IMR-90 (cell line): ENCODE results near the gene SERPINA4. TPM values are rescaled to one million over a fixed set of nuclear protein-coding genes. Genes with fewer than 3 reads are reported as not detected.

Source experiments
- ATAC-seq: fragments of 200-7000 bp; cut with Tn5 transposase; 2 replicates; pipeline ENCODE4 v1.9.1; 2020; ENCODE audit warnings: low read depth, mild to moderate bottlenecking, moderate library complexity
- BruUV-seq: library from RNA; stranded (reverse); fragments of 400-500 nt; replicated peaks from 2 replicates; lab custom pipeline; 2021; lab: Mats Ljungman, UMichigan
- CTCF ChIA-PET: fragments of 300-600 bp; formaldehyde crosslinking; extraction: SDS; loops from one replicate; lab custom pipeline; 2021; ENCODE audit warnings: antibody characterized with exemption; lab: Yijun Ruan, JAX
- POLR2A ChIA-PET: fragments of 300-600 bp; sonication (Branson Sonifier 250); formaldehyde crosslinking; loops from one replicate; lab custom pipeline; 2022; ENCODE audit warnings: antibody characterized with exemption; ENCODE audit not compliant: unreplicated experiment; lab: Charles Lee
- DNase-seq: peaks from one replicate; pipeline ENCODE4 v3.0.0; 2013
- H2AFZ ChIP-seq: replicated peaks from 2 replicates; pipeline ENCODE3; 2013; ENCODE audit warnings: low read length, mild to moderate bottlenecking; ENCODE audit not compliant: poor library complexity
- H2AK5ac ChIP-seq: 2 replicates; pipeline ENCODE4 v1.6.1; 2013; ENCODE audit warnings: low read depth, low read length, inconsistent platforms
- H2AK9ac ChIP-seq: replicated peaks from 2 replicates; pipeline ENCODE3; 2013; ENCODE audit warnings: mild to moderate bottlenecking, low read depth, low read length, moderate library complexity; ENCODE audit not compliant: poor library complexity
- H2BK120ac ChIP-seq: 2 replicates; pipeline ENCODE4 v1.6.1; 2013; ENCODE audit warnings: low read depth, low read length, inconsistent platforms
- H2BK15ac ChIP-seq: 3 replicates; pipeline ENCODE4 v1.6.1; 2013; ENCODE audit warnings: low read depth, low read length, inconsistent platforms
- H2BK20ac ChIP-seq: 2 replicates; pipeline ENCODE4 v1.6.1; 2013; ENCODE audit warnings: low read depth, mild to moderate bottlenecking, inconsistent platforms, low read length, moderate library complexity
- H2BK5ac ChIP-seq: 2 replicates; pipeline ENCODE4 v1.6.1; 2013; ENCODE audit warnings: mild to moderate bottlenecking, low read depth, low read length, inconsistent platforms; ENCODE audit not compliant: poor library complexity, severe bottlenecking
- H3K14ac ChIP-seq: replicated peaks from 2 replicates; pipeline ENCODE4 v1.6.1; 2013; ENCODE audit warnings: low read depth, low read length, inconsistent platforms
- H3K18ac ChIP-seq: 2 replicates; pipeline ENCODE4 v1.6.1; 2013; ENCODE audit warnings: low read depth, low read length, control low read depth
- H3K23ac ChIP-seq: 2 replicates; pipeline ENCODE4 v1.6.1; 2013; ENCODE audit warnings: low read depth, low read length, inconsistent platforms
- H3K27ac ChIP-seq: 2 replicates; pipeline ENCODE4 v1.5.1; 2013; ENCODE audit warnings: mild to moderate bottlenecking, control low read depth, low read length; ENCODE audit not compliant: insufficient read depth
- H3K27me3 ChIP-seq: 2 replicates; pipeline ENCODE4 v1.6.1; 2013; ENCODE audit warnings: low read length; ENCODE audit not compliant: control insufficient read depth, insufficient read depth
- H3K36me3 ChIP-seq: 2 replicates; pipeline ENCODE4 v1.6.1; 2013; ENCODE audit warnings: low read length, mixed read lengths; ENCODE audit not compliant: control insufficient read depth, insufficient read depth
- H3K4ac ChIP-seq: 2 replicates; pipeline ENCODE4 v1.6.1; 2013; ENCODE audit warnings: low read depth, low read length, inconsistent platforms
- H3K4me1 ChIP-seq: 2 replicates; pipeline ENCODE4 v1.6.1; 2013; ENCODE audit warnings: low read length, mixed read lengths; ENCODE audit not compliant: control insufficient read depth, insufficient read depth
- H3K4me2 ChIP-seq: 2 replicates; pipeline ENCODE4 v1.6.1; 2013; ENCODE audit warnings: low read depth, mild to moderate bottlenecking, control low read depth, low read length, moderate library complexity
- H3K4me3 ChIP-seq: 2 replicates; pipeline ENCODE4 v1.5.1; 2013; ENCODE audit warnings: low read depth, mild to moderate bottlenecking, control low read depth, low read length, moderate library complexity; ENCODE audit not compliant: insufficient read depth
- H3K56ac ChIP-seq: 2 replicates; pipeline ENCODE4 v1.6.1; 2013; ENCODE audit warnings: low read length, inconsistent platforms; ENCODE audit not compliant: insufficient read depth; ENCODE audit errors: extremely low read depth
- H3K79me1 ChIP-seq, 2 experiments: 2 replicates each; pipeline ENCODE4 v1.6.1; 2013; ENCODE audit warnings: low read length in 2 of 2, inconsistent platforms in 1 of 2, low read depth in 1 of 2
- H3K9ac ChIP-seq: 2 replicates; pipeline ENCODE4 v1.6.1; 2013; ENCODE audit warnings: low read depth, low read length, control low read depth
- H3K9me1 ChIP-seq: 2 replicates; pipeline ENCODE4 v1.6.1; 2013; ENCODE audit warnings: low read length, inconsistent platforms; ENCODE audit not compliant: insufficient read depth
- H3K9me3 ChIP-seq: 2 replicates; pipeline ENCODE4 v1.6.1; 2013; ENCODE audit warnings: low read length; ENCODE audit not compliant: control insufficient read depth, insufficient read depth
- H4K20me1 ChIP-seq: 2 replicates; pipeline ENCODE4 v1.6.1; 2013; ENCODE audit warnings: low read length, inconsistent platforms; ENCODE audit not compliant: insufficient read depth
- H4K5ac ChIP-seq: 2 replicates; pipeline ENCODE4 v1.6.1; 2013; ENCODE audit warnings: mild to moderate bottlenecking, low read depth, low read length, control low read depth
- H4K8ac ChIP-seq, 2 experiments: 2 replicates each; pipeline ENCODE4 v1.6.1; 2013; ENCODE audit warnings: low read depth in 2 of 2, low read length in 2 of 2, control low read depth in 1 of 2, inconsistent platforms in 1 of 2
- H4K91ac ChIP-seq: 2 replicates; pipeline ENCODE4 v1.6.1; 2013; ENCODE audit warnings: low read depth, low read length, inconsistent platforms; ENCODE audit not compliant: insufficient read depth
- BHLHE40 ChIP-seq: fragments of 150-350 bp; IDR thresholded peaks from 2 replicates; pipeline ENCODE4 v1.6.1; 2016; ENCODE audit warnings: mild to moderate bottlenecking, low read depth, low read length
- CEBPB ChIP-seq: IDR thresholded peaks from 2 replicates; pipeline ENCODE4 v1.6.1; 2012; ENCODE audit warnings: low read depth, low read length, improper control_type of control experiment
- CHD1 ChIP-seq: IDR thresholded peaks from 2 replicates; pipeline ENCODE4 v1.6.1; 2012; ENCODE audit warnings: low read depth, low read length, improper control_type of control experiment
- CTCF ChIP-seq: conservative IDR thresholded peaks from 2 replicates; pipeline ENCODE4 v1.5.1; 2012; ENCODE audit warnings: mild to moderate bottlenecking, low read depth, low read length, improper control_type of control experiment
- FOS ChIP-seq: fragments of 150-350 bp; IDR thresholded peaks from 2 replicates; pipeline ENCODE4 v1.6.1; 2016; ENCODE audit warnings: low read depth, low read length
- MAFK ChIP-seq: IDR thresholded peaks from 2 replicates; pipeline ENCODE4 v1.6.1; 2012; ENCODE audit warnings: low read depth, low read length, improper control_type of control experiment
- MAZ ChIP-seq: IDR thresholded peaks from 2 replicates; pipeline ENCODE4 v1.6.1; 2012; ENCODE audit warnings: low read depth, mild to moderate bottlenecking, low read length, improper control_type of control experiment, moderate library complexity, borderline replicate concordance
- NFE2L2 ChIP-seq: fragments of 150-350 bp; IDR thresholded peaks from 2 replicates; pipeline ENCODE4 v1.6.1; 2016; ENCODE audit warnings: low read depth, mild to moderate bottlenecking, low read length
- POLR2A ChIP-seq: IDR thresholded peaks from 2 replicates; pipeline ENCODE4 v1.6.1; 2012; ENCODE audit warnings: mild to moderate bottlenecking, low read depth, low read length
- RCOR1 ChIP-seq: IDR thresholded peaks from 2 replicates; pipeline ENCODE4 v1.6.1; 2012; ENCODE audit warnings: mild to moderate bottlenecking, low read length, improper control_type of control experiment; ENCODE audit not compliant: insufficient replicate concordance
- RFX5 ChIP-seq: IDR thresholded peaks from 2 replicates; pipeline ENCODE4 v1.8.0; 2012; ENCODE audit warnings: low read depth, mild to moderate bottlenecking, low read length, moderate library complexity
- SMC3 ChIP-seq: fragments of 150-350 bp; IDR thresholded peaks from 2 replicates; pipeline ENCODE4 v1.6.1; 2016; ENCODE audit warnings: low read depth, mild to moderate bottlenecking, antibody characterized with exemption, low read length, moderate library complexity
- WGBS, 2 experiments: methylation state at CpG; one replicate each; pipeline versions ENCODE4 v1.1.5 to v1.1.7; 2013; ENCODE audit warnings: missing lambda C conversion rate in 2 of 2; ENCODE audit not compliant: insufficient read length in 1 of 2; ENCODE audit errors: extremely low coverage in 2 of 2; 5-methylcytosine and 5-hydroxymethylcytosine counted together
- dilution Hi-C: fragments of 300-500 bp; cut with HindIII; formaldehyde crosslinking; loops from one replicate; pipeline ENCODE4 v1.14.3; 2018; ENCODE audit warnings: low sequenced_read_pairs; ENCODE audit not compliant: unreplicated experiment
- in situ Hi-C: fragments of 300-500 bp; cut with MboI; formaldehyde crosslinking; loops from 3 replicates; pipeline ENCODE4 v1.14.3; 2019; ENCODE audit warnings: low sequenced_read_pairs, inconsistent platforms, mixed read lengths
- intact Hi-C: fragments of 100-400 bp; cut with micrococcal nuclease; formaldehyde crosslinking; loops from 2 replicates; pipeline ENCODE4 v1.10.0; 2022
- polyA plus RNA-seq, 3 experiments: library from polyadenylated mRNA; depleted of rRNA; stranded (reverse); fragments of >200 nt; gene quantifications; 2 replicates each; pipeline ENCODE4 v1.2.3, GENCODE V29; 2012; ENCODE audit warnings: low replicate concordance in 1 of 3
- total RNA-seq: library from RNA; depleted of rRNA; stranded (reverse); fragments of >200 nt; gene quantifications from 2 replicates; pipeline ENCODE4 v1.2.3, GENCODE V29; 2012
- TF ChIP-seq, protein P1 (sequence below): fragments of 150-350 bp; IDR thresholded peaks from 2 replicates; pipeline ENCODE4 v1.6.1; 2016; ENCODE audit warnings: low read depth, mild to moderate bottlenecking, low read length, moderate library complexity, borderline replicate concordance
- TF ChIP-seq, protein P2 (sequence below): fragments of 150-350 bp; IDR thresholded peaks from 2 replicates; pipeline ENCODE4 v1.6.1; 2017; ENCODE audit warnings: mild to moderate bottlenecking, antibody characterized with exemption, low read length, low read depth

Gene SERPINA4
- total and polyA plus RNA-seq, 2 of the 4 experiments (the other 2 are of a cell fraction) = not detected

DNA sequence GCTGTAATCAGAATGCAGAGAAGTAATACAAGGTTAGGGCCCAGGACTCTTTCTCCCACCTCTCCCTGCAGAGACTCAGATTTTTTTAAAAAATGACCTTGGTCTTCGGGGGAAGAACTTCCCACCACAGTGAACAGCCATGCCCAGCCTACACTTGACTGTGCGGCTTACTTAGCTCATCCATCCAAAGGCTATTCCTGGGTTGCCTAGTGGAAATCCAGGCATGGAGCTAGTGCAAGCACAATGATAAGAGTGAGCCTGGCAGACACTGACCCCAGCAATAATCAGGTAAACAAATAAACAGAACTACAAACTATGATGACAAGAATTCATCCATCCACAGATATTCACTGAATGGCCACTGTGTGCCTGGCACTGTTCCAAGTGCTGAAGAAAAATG lies 34.7 kb downstream of the SERPINA4 start:
- no peaks in the 10 kb centered on the region for H3K9me3 ChIP-seq
- H3K23ac ChIP-seq = no peak overlapping the region
- no peak overlapping the region for H2BK120ac ChIP-seq
- H3K18ac ChIP-seq = no peak overlapping the region
- H3K27ac ChIP-seq = no peak overlapping the region
- H3K27me3 ChIP-seq = peaks cover 2% of the 10 kb centered on the region
- no peak overlapping the region for H3K9ac ChIP-seq
- dilution Hi-C loops (no loop called here), intact Hi-C loops (no loop called here), in situ Hi-C loops (no loop called here)
- no peak overlapping the region for H2BK15ac ChIP-seq
- H2AK9ac ChIP-seq = no peak overlapping the region
- ChIA-PET CTCF (no interaction called here), POLR2A (no interaction called here)
- BruUV-seq = no TSS peak
- H3K9me1 ChIP-seq = peaks cover 7% of the 10 kb centered on the region; the same call in 1 of the 2 replicates
- H3K36me3 ChIP-seq = no peaks in the 10 kb centered on the region
- H4K8ac ChIP-seq = no peak overlapping the region
- no peak overlapping the region for H2AK5ac ChIP-seq
- ATAC-seq (no peak), DNase-seq (no peak)
- H4K91ac ChIP-seq = no peak overlapping the region
- H2BK20ac ChIP-seq = no peak overlapping the region
- no peak overlapping the region for H3K56ac ChIP-seq
- no peak overlapping the region for H2AFZ ChIP-seq
- 17% methylated on average over 1 of the region's 2 CpGs; no CpG with 5 or more reads in 1 of the 2 experiments for WGBS, 2 experiments
- H3K14ac ChIP-seq = no peak overlapping the region
- H3K4ac ChIP-seq = no peak overlapping the region
- H4K5ac ChIP-seq = no peak overlapping the region
- H3K4me2 ChIP-seq = no peak overlapping the region
- peaks cover 15% of the 10 kb centered on the region for H3K4me1 ChIP-seq
- H4K20me1 ChIP-seq = no peaks in the 10 kb centered on the region
- H2BK5ac ChIP-seq = no peak overlapping the region
- no peaks in the 10 kb centered on the region for H3K79me1 ChIP-seq
- no peak overlapping the region for H3K4me3 ChIP-seq
- TF ChIP-seq CHD1 (no peak), POLR2A (no peak), NFE2L2 (no peak), RFX5 (no peak), MAFK (no peak), FOS (no peak), SMC3 (no peak), CTCF (no peak), BHLHE40 (no peak), RCOR1 (no peak), CEBPB (no peak), MAZ (no peak)
- TF ChIP-seq, protein P1, sequence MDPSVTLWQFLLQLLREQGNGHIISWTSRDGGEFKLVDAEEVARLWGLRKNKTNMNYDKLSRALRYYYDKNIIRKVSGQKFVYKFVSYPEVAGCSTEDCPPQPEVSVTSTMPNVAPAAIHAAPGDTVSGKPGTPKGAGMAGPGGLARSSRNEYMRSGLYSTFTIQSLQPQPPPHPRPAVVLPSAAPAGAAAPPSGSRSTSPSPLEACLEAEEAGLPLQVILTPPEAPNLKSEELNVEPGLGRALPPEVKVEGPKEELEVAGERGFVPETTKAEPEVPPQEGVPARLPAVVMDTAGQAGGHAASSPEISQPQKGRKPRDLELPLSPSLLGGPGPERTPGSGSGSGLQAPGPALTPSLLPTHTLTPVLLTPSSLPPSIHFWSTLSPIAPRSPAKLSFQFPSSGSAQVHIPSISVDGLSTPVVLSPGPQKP = no peak
- TF ChIP-seq, protein P2, sequence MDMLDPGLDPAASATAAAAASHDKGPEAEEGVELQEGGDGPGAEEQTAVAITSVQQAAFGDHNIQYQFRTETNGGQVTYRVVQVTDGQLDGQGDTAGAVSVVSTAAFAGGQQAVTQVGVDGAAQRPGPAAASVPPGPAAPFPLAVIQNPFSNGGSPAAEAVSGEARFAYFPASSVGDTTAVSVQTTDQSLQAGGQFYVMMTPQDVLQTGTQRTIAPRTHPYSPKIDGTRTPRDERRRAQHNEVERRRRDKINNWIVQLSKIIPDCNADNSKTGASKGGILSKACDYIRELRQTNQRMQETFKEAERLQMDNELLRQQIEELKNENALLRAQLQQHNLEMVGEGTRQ = no peak
